ENCODE results near the gene SLC22A8. TPM values are rescaled to one million over a fixed set of nuclear protein-coding genes. Genes with fewer than 3 reads are reported as not detected.

The SLC22A8 gene
- total and polyA plus RNA-seq, 3 experiments from 2014 or later: not detected

Other genes with a start within 250 kb of the SLC22A8 start
- 10 to 100 TPM; 21.8 to 24.1 TPM for gene TAF6L, start 244.4 kb downstream of the SLC22A8 start, total RNA-seq
- 9.6 TPM for gene TAF6L, start 244.4 kb downstream of the SLC22A8 start, polyA plus RNA-seq
- 10 to 100 TPM; 46.4 to 49.2 TPM for gene TMEM179B, start 228.4 kb downstream of the SLC22A8 start, total RNA-seq
- gene TMEM179B, start 228.4 kb downstream of the SLC22A8 start, polyA plus RNA-seq: 135 TPM
- 10 to 100 TPM; 13.0 to 14.6 TPM for gene TMEM223, start 223.8 kb downstream of the SLC22A8 start, total RNA-seq
- gene TMEM223, start 223.8 kb downstream of the SLC22A8 start, polyA plus RNA-seq: 56.0 TPM
- 100 to 1,000 TPM; 112 to 126 TPM for gene NXF1, start 210.4 kb downstream of the SLC22A8 start, total RNA-seq
- 81.2 TPM for gene NXF1, start 210.4 kb downstream of the SLC22A8 start, polyA plus RNA-seq
- 10 to 100 TPM; 34.7 to 35.3 TPM for gene STX5, start 183.8 kb downstream of the SLC22A8 start, total RNA-seq
- 37.2 TPM for gene STX5, start 183.8 kb downstream of the SLC22A8 start, polyA plus RNA-seq
- under 1 TPM in 1 of 2 experiments, not detected in 1; 0.50 TPM for gene TEX54, start 183.0 kb downstream of the SLC22A8 start, total RNA-seq
- 0.66 TPM for gene TEX54, start 183.0 kb downstream of the SLC22A8 start, polyA plus RNA-seq
- gene WDR74, start 176.3 kb downstream of the SLC22A8 start, total RNA-seq: 100 to 1,000 TPM; 124 to 131 TPM
- gene WDR74, start 176.3 kb downstream of the SLC22A8 start, polyA plus RNA-seq: 42.4 TPM
- 100 to 1,000 TPM; 426 to 430 TPM for gene SLC3A2, start 134.9 kb downstream of the SLC22A8 start, total RNA-seq
- gene SLC3A2, start 134.9 kb downstream of the SLC22A8 start, polyA plus RNA-seq: 180 TPM
- gene CHRM1, start 94.5 kb downstream of the SLC22A8 start, total RNA-seq: not detected
- not detected for gene CHRM1, start 94.5 kb downstream of the SLC22A8 start, polyA plus RNA-seq
- not detected for gene SLC22A6, start 30.9 kb downstream of the SLC22A8 start, total RNA-seq
- not detected for gene SLC22A6, start 30.9 kb downstream of the SLC22A8 start, polyA plus RNA-seq
- gene SLC22A24, start 128.4 kb upstream of the SLC22A8 start, total RNA-seq: not detected
- gene SLC22A24, start 128.4 kb upstream of the SLC22A8 start, polyA plus RNA-seq: not detected
- not detected for gene SLC22A25, start 227.8 kb upstream of the SLC22A8 start, total RNA-seq
- gene SLC22A25, start 227.8 kb upstream of the SLC22A8 start, polyA plus RNA-seq: not detected